HepG2 (cell line): ENCODE data around the gene MTO1. TPM values are rescaled to one million over a fixed set of nuclear protein-coding genes. Genes with fewer than 3 reads are reported as not detected.

Source experiments
- GPN1 ChIP-seq: sonication (generic); formaldehyde crosslinking; IDR thresholded peaks from 2 replicates; pipeline ENCODE4 v1.5.1; 2020; ENCODE audit warnings: missing genetic modification reagents, borderline replicate concordance
- HDAC6 ChIP-seq: fragments of 200-600 bp; sonication (generic); IDR thresholded peaks from 2 replicates; pipeline ENCODE4 v1.7.0; 2017; ENCODE audit warnings: mild to moderate bottlenecking, antibody characterized with exemption, low read length, low read depth
- HIVEP1 ChIP-seq: sonication (generic); formaldehyde crosslinking; IDR thresholded peaks from 2 replicates; pipeline ENCODE4 v1.4.0; 2020; ENCODE audit warnings: mild to moderate bottlenecking, missing genetic modification reagents
- HMG20A ChIP-seq: IDR thresholded peaks from 2 replicates; pipeline ENCODE4 v1.6.1; 2016; ENCODE audit warnings: borderline replicate concordance
- KLF15 ChIP-seq: sonication (generic); formaldehyde crosslinking; IDR thresholded peaks from 2 replicates; pipeline ENCODE4 v1.8.1; 2023; ENCODE audit warnings: borderline replicate concordance, mild to moderate bottlenecking, inconsistent platforms, missing genetic modification reagents, mixed read lengths
- KMT2B ChIP-seq: IDR thresholded peaks from 2 replicates; pipeline ENCODE4 v1.6.1; 2016; ENCODE audit warnings: missing genetic modification reagents, missing compliant biosample characterization
- PAX8 ChIP-seq: sonication (generic); formaldehyde crosslinking; IDR thresholded peaks from 2 replicates; pipeline ENCODE4 v1.8.0; 2022; ENCODE audit warnings: mild to moderate bottlenecking, missing genetic modification reagents, borderline replicate concordance
- PHF5A ChIP-seq: IDR thresholded peaks from one replicate; pipeline ENCODE4 v1.6.1; 2018; ENCODE audit warnings: low read depth, missing genetic modification reagents; ENCODE audit not compliant: unreplicated experiment
- POLR2AphosphoS5 ChIP-seq: IDR thresholded peaks from 2 replicates; pipeline ENCODE4 v1.6.1; 2012; ENCODE audit warnings: low read depth, low read length
- SALL2 ChIP-seq: sonication (generic); formaldehyde crosslinking; IDR thresholded peaks from 2 replicates; pipeline ENCODE4 v1.8.1; 2023; ENCODE audit warnings: mild to moderate bottlenecking, missing genetic modification reagents, inconsistent platforms
- SRSF9 ChIP-seq: fragments of 200-400 bp; formaldehyde crosslinking; IDR thresholded peaks from 2 replicates; pipeline ENCODE4 v1.6.1; 2018; ENCODE audit warnings: borderline replicate concordance, mild to moderate bottlenecking, low read depth, low read length; ENCODE audit not compliant: insufficient read depth, poor library complexity, severe bottlenecking
- TBX3 ChIP-seq: fragments of 450-650 bp; IDR thresholded peaks from 2 replicates; pipeline ENCODE4 v1.6.1; 2017; ENCODE audit warnings: antibody characterized with exemption, mild to moderate bottlenecking, inconsistent platforms, borderline replicate concordance
- YY1 ChIP-seq: IDR thresholded peaks from 2 replicates; pipeline ENCODE4 v1.6.1; 2011; ENCODE audit warnings: low read length, low read depth, moderate library complexity, mild to moderate bottlenecking; ENCODE audit not compliant: insufficient read depth, insufficient replicate concordance
- ZBTB20 ChIP-seq: sonication (generic); formaldehyde crosslinking; IDR thresholded peaks from 2 replicates; pipeline ENCODE4 v1.8.1; 2023; ENCODE audit warnings: missing genetic modification reagents, low read depth, mild to moderate bottlenecking, borderline replicate concordance
- ZFP82 ChIP-seq: sonication (generic); formaldehyde crosslinking; IDR thresholded peaks from 2 replicates; pipeline ENCODE4 v1.5.1; 2020; ENCODE audit warnings: mild to moderate bottlenecking, missing genetic modification reagents, borderline replicate concordance
- ZNF136 ChIP-seq: sonication (generic); formaldehyde crosslinking; IDR thresholded peaks from 2 replicates; pipeline ENCODE4 v1.8.1; 2022; ENCODE audit warnings: low read depth, mild to moderate bottlenecking, moderate library complexity, missing genetic modification reagents
- ZNF205 ChIP-seq: IDR thresholded peaks from 2 replicates; pipeline ENCODE4 v1.6.1; 2018; ENCODE audit warnings: missing biosample characterization, missing genetic modification reagents
- ZNF34 ChIP-seq: sonication (generic); formaldehyde crosslinking; IDR thresholded peaks from 2 replicates; pipeline ENCODE4 v1.4.0; 2020; ENCODE audit warnings: mild to moderate bottlenecking, missing genetic modification reagents, borderline replicate concordance
- ZNF383 ChIP-seq: sonication (generic); formaldehyde crosslinking; IDR thresholded peaks from 2 replicates; pipeline ENCODE4 v1.4.0; 2020; ENCODE audit warnings: missing genetic modification reagents, mild to moderate bottlenecking, borderline replicate concordance
- ZNF501 ChIP-seq: sonication (generic); formaldehyde crosslinking; IDR thresholded peaks from 2 replicates; pipeline ENCODE4 v1.5.1; 2020; ENCODE audit warnings: mild to moderate bottlenecking, moderate library complexity, missing genetic modification reagents
- ZNF562 ChIP-seq: sonication (generic); formaldehyde crosslinking; IDR thresholded peaks from 2 replicates; pipeline ENCODE4 v1.8.0; 2022; ENCODE audit warnings: missing genetic modification reagents, borderline replicate concordance
- ZNF737 ChIP-seq: sonication (generic); formaldehyde crosslinking; IDR thresholded peaks from 2 replicates; pipeline ENCODE4 v1.5.0; 2020; ENCODE audit warnings: missing genetic modification reagents, mild to moderate bottlenecking, borderline replicate concordance
- polyA plus RNA-seq, 8 experiments: library from polyadenylated mRNA; depleted of rRNA in 3 of 8; stranded (reverse) in 7 of 8; unstranded in 1 of 8; fragments of >200 nt; fragmentation: Illumina TruSeq in 4 of 8; extraction: Trizol in 4 of 8; gene quantifications; 2 replicates each; pipeline versions ENCODE4 v1.2.1 to v1.2.3, GENCODE V29; 2011 to 2016; ENCODE audit warnings: low read depth in 4 of 8, missing spikeins in 1 of 8, mixed read lengths in 1 of 8; ENCODE audit not compliant: insufficient read depth in 1 of 8
- total RNA-seq, 5 experiments: library from RNA; depleted of rRNA; stranded (reverse); fragments of >200 nt; fragmentation: Illumina TruSeq; extraction: Trizol; gene quantifications; 2 replicates each; pipeline ENCODE4 v1.2.3, GENCODE V29; 2016; ENCODE audit warnings: low read depth in 1 of 5
- TF ChIP-seq, protein P1 (sequence below): sonication (generic); formaldehyde crosslinking; IDR thresholded peaks from 2 replicates; pipeline ENCODE4 v1.5.0; 2020; ENCODE audit warnings: missing genetic modification reagents, mild to moderate bottlenecking, borderline replicate concordance
- TF ChIP-seq, protein P2 (sequence below): sonication (generic); formaldehyde crosslinking; IDR thresholded peaks from 2 replicates; pipeline ENCODE4 v1.4.0; 2020; ENCODE audit warnings: mild to moderate bottlenecking, missing genetic modification reagents
- TF ChIP-seq, protein P3 (sequence below): sonication (generic); formaldehyde crosslinking; IDR thresholded peaks from 2 replicates; pipeline ENCODE4 v1.8.0; 2022; ENCODE audit warnings: missing genetic modification reagents, mild to moderate bottlenecking, moderate library complexity, borderline replicate concordance

MTO1 gene
- total and polyA plus RNA-seq, 2 of the 13 experiments (the other 11 are each of a cell fraction or from before 2014, with no cell fraction given), result 21.1 to 45.3 TPM

DNA sequence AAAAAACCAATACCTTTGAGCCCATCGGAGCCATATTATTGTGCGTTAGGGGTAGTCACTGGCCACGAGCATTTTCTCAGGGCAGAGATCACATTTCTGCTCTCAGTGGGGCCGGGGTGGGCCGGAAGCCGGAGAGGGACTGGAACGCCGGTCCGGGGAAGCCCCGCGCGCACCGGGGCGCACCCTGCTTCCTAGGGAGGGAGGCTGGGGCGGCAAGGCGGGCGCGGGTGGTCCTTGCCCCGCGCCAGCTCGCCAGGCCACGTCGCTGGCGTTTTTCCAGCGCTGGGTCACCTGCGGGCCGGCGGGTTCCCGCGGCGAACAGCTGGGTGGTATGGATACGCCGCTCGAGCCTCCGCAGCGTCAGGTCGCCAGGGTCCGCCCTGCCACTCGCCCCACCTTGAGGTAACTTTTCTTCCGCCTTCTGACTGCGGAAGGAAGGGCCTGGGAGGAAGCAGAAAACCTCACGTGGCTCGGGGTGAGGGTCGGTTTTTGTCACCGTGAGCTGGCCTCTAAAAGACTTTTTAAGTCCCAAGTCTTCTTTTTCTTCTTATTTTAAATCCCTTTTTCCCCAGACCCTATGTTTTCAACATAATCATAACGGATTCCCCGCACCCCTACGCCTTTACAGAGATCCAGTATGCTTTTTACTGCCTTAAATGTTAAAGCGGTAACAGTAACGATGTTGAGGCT is 62.0 kb downstream of the MTO1 start (continued):
- peak; percentile 68 for TF ChIP-seq POLR2AphosphoS5
- no peak; the same call in 1 of the 2 replicates for TF ChIP-seq KLF15
- TF ChIP-seq, protein P1, sequence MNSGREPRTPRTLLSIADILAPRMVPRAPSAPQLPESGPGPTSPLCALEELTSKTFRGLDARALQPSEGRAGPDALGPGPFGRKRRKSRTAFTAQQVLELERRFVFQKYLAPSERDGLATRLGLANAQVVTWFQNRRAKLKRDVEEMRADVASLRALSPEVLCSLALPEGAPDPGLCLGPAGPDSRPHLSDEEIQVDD (CRISPR knock-in tag), result no peak
- TF ChIP-seq ZNF34 (CRISPR knock-in tag), result no peak
- TF ChIP-seq ZNF205 (CRISPR knock-in tag), result no peak
- peak; percentile 51 for TF ChIP-seq KMT2B (CRISPR knock-in tag)
- TF ChIP-seq ZNF737, result no peak; the same call in 1 of the 2 replicates
- TF ChIP-seq GPN1 (CRISPR knock-in tag), result no peak
- TF ChIP-seq PAX8 (CRISPR knock-in tag), result no peak
- no peak for TF ChIP-seq TBX3
- TF ChIP-seq SRSF9, result no peak
- TF ChIP-seq ZBTB20, result no peak
- 0 out of 2 replicates have a peak, but pooled peaks have one; percentile 37 for TF ChIP-seq ZNF136 (CRISPR knock-in tag)
- TF ChIP-seq, protein P2, sequence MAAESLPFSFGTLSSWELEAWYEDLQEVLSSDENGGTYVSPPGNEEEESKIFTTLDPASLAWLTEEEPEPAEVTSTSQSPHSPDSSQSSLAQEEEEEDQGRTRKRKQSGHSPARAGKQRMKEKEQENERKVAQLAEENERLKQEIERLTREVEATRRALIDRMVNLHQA (CRISPR knock-in tag), result no peak
- no peak for TF ChIP-seq ZFP82 (CRISPR knock-in tag)
- TF ChIP-seq HIVEP1 (CRISPR knock-in tag), result peak; percentile 89
- TF ChIP-seq, protein P3, sequence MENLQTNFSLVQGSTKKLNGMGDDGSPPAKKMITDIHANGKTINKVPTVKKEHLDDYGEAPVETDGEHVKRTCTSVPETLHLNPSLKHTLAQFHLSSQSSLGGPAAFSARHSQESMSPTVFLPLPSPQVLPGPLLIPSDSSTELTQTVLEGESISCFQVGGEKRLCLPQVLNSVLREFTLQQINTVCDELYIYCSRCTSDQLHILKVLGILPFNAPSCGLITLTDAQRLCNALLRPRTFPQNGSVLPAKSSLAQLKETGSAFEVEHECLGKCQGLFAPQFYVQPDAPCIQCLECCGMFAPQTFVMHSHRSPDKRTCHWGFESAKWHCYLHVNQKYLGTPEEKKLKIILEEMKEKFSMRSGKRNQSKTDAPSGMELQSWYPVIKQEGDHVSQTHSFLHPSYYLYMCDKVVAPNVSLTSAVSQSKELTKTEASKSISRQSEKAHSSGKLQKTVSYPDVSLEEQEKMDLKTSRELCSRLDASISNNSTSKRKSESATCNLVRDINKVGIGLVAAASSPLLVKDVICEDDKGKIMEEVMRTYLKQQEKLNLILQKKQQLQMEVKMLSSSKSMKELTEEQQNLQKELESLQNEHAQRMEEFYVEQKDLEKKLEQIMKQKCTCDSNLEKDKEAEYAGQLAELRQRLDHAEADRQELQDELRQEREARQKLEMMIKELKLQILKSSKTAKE (CRISPR knock-in tag), result 0 out of 2 replicates have a peak, but pooled peaks have one; percentile 31
- TF ChIP-seq ZNF383 (CRISPR knock-in tag), result no peak
- peak; percentile 55 for TF ChIP-seq PHF5A (CRISPR knock-in tag)
- TF ChIP-seq ZNF501 (CRISPR knock-in tag), result peak; percentile 61
- no peak for TF ChIP-seq HDAC6
- no peak for TF ChIP-seq ZNF562 (CRISPR knock-in tag)
- no peak for TF ChIP-seq YY1
- TF ChIP-seq HMG20A (CRISPR knock-in tag), result no peak
- peak; percentile 90 for TF ChIP-seq SALL2 (CRISPR knock-in tag)
